Mammary epithelial cell (primary cell): Measurements from ENCODE around the gene RALY.

ENCODE experiments used
- CTCF ChIP-seq, 2 donors: IDR thresholded peaks in 1 of 2; conservative IDR thresholded peaks in 1 of 2; 2 replicates each; pipeline ENCODE4 v1.5.1; 2011 to 2012; ENCODE audit warnings: inconsistent platforms in 2 of 2, low read length in 2 of 2, mild to moderate bottlenecking in 2 of 2, control low read depth in 1 of 2, low read depth in 1 of 2; ENCODE audit not compliant: insufficient read depth in 1 of 2; ENCODE audit errors: extremely low read depth in 1 of 2
- EZH2 ChIP-seq: IDR thresholded peaks from 2 replicates; pipeline ENCODE4 v1.6.1; 2012; ENCODE audit warnings: low read length, inconsistent platforms, borderline replicate concordance

- TF ChIP-seq CTCF (conservative IDR thresholded peaks at IDR 0.05 in 1 of 2, IDR thresholded peaks at IDR 0.05 in 1 of 2; ENCODE audit: extremely low read depth in 1 of 2, insufficient read depth in 1 of 2, low read depth in 1 of 2, low read length in 2 of 2) (no peak), EZH2 (no peak)
These were observed 137.8 kb downstream of the RALY start for GRCh38 chr20:34131491-34131890.
